Forelimb muscle (tissue), 1 donor: ENCODE results near the gene SYTL4. TPM values are rescaled to one million over a fixed set of nuclear protein-coding genes. Genes with fewer than 3 reads are reported as not detected.
"Not testable (repeated sequence)": the region's sequence is repeated elsewhere in the genome, so short reads cannot be mapped to it uniquely, and the experiment has no call there.

ENCODE experiments used
- DNase-seq: peaks from one replicate; pipeline ENCODE4 v3.0.0-alpha.2; 2013; ENCODE audit warnings: low read depth
- polyA plus RNA-seq: library from polyadenylated mRNA; unstranded; fragments of 120-200 nt; gene quantifications from one replicate; pipeline ENCODE4 v1.2.1, GENCODE V29; 2013; ENCODE audit not compliant: insufficient read length

Gene SYTL4
- 6.6 TPM for polyA plus RNA-seq

GRCh38 chrX:100731441-100732281 is at the start of gene SYTL4:
TSS of gene SYTL4 (minus strand) at chrX:100732121. CDS start at chrX:100702037, 30,084 bp downstream.
- no peak for DNase-seq

- not testable (repeated sequence) for DNase-seq
Measured at GRCh38 chrX:100769439-100769838, 37.5 kb upstream of the SYTL4 start.

- DNase-seq, result peak; percentile 11
Measured at GRCh38 chrX:100768679-100769338, 36.9 kb upstream of the SYTL4 start.

- no peak for DNase-seq
Measured at GRCh38 chrX:100750883-100751282, 19.0 kb upstream of the SYTL4 start.

- no peak for DNase-seq
Measured at GRCh38 chrX:100748108-100748507, 16.2 kb upstream of the SYTL4 start.

- DNase-seq, result no peak
Measured at GRCh38 chrX:100747703-100748102, 15.8 kb upstream of the SYTL4 start.

- DNase-seq, result no peak
Measured at GRCh38 chrX:100747090-100747489, 15.2 kb upstream of the SYTL4 start.

- DNase-seq, result no peak
Measured at GRCh38 chrX:100745806-100746537, 14.1 kb upstream of the SYTL4 start.

- DNase-seq, result no peak
Measured at GRCh38 chrX:100745205-100745604, 13.3 kb upstream of the SYTL4 start.

GRCh38 chrX:100743009-100743607 is 11.2 kb upstream of the SYTL4 start:
- no peak for DNase-seq

GRCh38 chrX:100724006-100724405 is 7.9 kb downstream of the SYTL4 start:
- not testable (repeated sequence) for DNase-seq

GRCh38 chrX:100721328-100721727 is 10.6 kb downstream of the SYTL4 start:
- DNase-seq, result no peak

- no peak for DNase-seq
Measured at GRCh38 chrX:100720301-100720700, 11.6 kb downstream of the SYTL4 start.

- DNase-seq, result no peak
Measured at GRCh38 chrX:100719139-100719538, 12.8 kb downstream of the SYTL4 start.

- no peak for DNase-seq
Measured at GRCh38 chrX:100717363-100717762, 14.6 kb downstream of the SYTL4 start.

GRCh38 chrX:100710816-100711215 is 21.1 kb downstream of the SYTL4 start:
- DNase-seq, result no peak

- DNase-seq, result no peak
Measured at GRCh38 chrX:100704581-100705203, 27.2 kb downstream of the SYTL4 start.

GRCh38 chrX:100700809-100701208 is 31.1 kb downstream of the SYTL4 start:
- no peak for DNase-seq

GRCh38 chrX:100698551-100698950 is 33.4 kb downstream of the SYTL4 start:
- DNase-seq, result no peak

- no peak for DNase-seq
Measured at GRCh38 chrX:100696699-100697351, 35.1 kb downstream of the SYTL4 start.

GRCh38 chrX:100695991-100696390 is 35.9 kb downstream of the SYTL4 start:
- DNase-seq, result no peak
